Kidney (tissue), 14 donors: ENCODE measurements around the gene SMIM10L2A. TPM values are rescaled to one million over a fixed set of nuclear protein-coding genes. Genes with fewer than 3 reads are reported as not detected.
"Not testable (repeated sequence)": the region's sequence is repeated elsewhere in the genome, so short reads cannot be mapped to it uniquely, and the experiment has no call there.

ENCODE experiments used
- DNase-seq, 5 donors: peaks; one replicate each; pipeline ENCODE4 v3.0.0-alpha.2; 2013 to 2020
- FAIRE-seq: peaks from 2 replicates; lab custom pipeline; 2012; peaks lifted over from hg19 to GRCh38; lab: Jason Lieb, UNC
- H3K27ac ChIP-seq, 2 donors: one replicate each; pipeline ENCODE4 v1.7.0; 2013; ENCODE audit warnings: low read depth in 2 of 2, low read length in 2 of 2, inconsistent platforms in 1 of 2
- H3K27me3 ChIP-seq: one replicate; pipeline ENCODE4 v1.7.1; 2013; ENCODE audit warnings: low read length, inconsistent platforms; ENCODE audit not compliant: control insufficient read depth, insufficient read depth
- H3K36me3 ChIP-seq, 3 donors: one replicate each; pipeline versions ENCODE4 v1.7.0 to v1.7.1; 2013; ENCODE audit warnings: low read length in 3 of 3, control low read depth in 1 of 3, inconsistent platforms in 1 of 3; ENCODE audit not compliant: insufficient read depth in 3 of 3, control insufficient read depth in 2 of 3
- H3K4me1 ChIP-seq, 3 donors: one replicate each; pipeline versions ENCODE4 v1.7.0 to v1.7.1; 2013; ENCODE audit warnings: low read length in 3 of 3, inconsistent platforms in 1 of 3, low read depth in 1 of 3; ENCODE audit not compliant: control insufficient read depth in 2 of 3, insufficient read depth in 2 of 3
- H3K4me3 ChIP-seq, 3 donors: one replicate each; pipeline versions ENCODE4 v1.7.0 to v1.8.1; 2013; ENCODE audit warnings: low read length in 3 of 3, control low read depth in 1 of 3, inconsistent platforms in 1 of 3
- H3K9ac ChIP-seq, 3 donors: one replicate each; pipeline versions ENCODE4 v1.7.0 to v1.7.1; 2013; ENCODE audit warnings: low read length in 3 of 3, control low read depth in 1 of 3, inconsistent platforms in 1 of 3
- H3K9me3 ChIP-seq, 3 donors: one replicate each; pipeline versions ENCODE4 v1.7.0 to v1.7.1; 2013; ENCODE audit warnings: low read length in 3 of 3, control low read depth in 1 of 3, inconsistent platforms in 1 of 3; ENCODE audit not compliant: control insufficient read depth in 2 of 3, insufficient read depth in 1 of 3
- CTCF ChIP-seq: IDR thresholded peaks from 3 replicates; pipeline ENCODE4 v1.5.1; 2012; ENCODE audit warnings: mild to moderate bottlenecking, moderate library complexity, borderline replicate concordance; ENCODE audit not compliant: insufficient read depth; ENCODE audit errors: extremely low read depth
- intact Hi-C: fragments of 100-400 bp; cut with DNase I; formaldehyde crosslinking; loops from one replicate; pipeline ENCODE4 v1.11.1; 2022
- polyA plus RNA-seq: library from polyadenylated mRNA; stranded (reverse); fragments of 350-450 nt; fragmentation: Illumina TruSeq; extraction: RNeasy Lipid Tissue Mini Kit (QIAGEN cat#74804); gene quantifications from one replicate; pipeline ENCODE4 v1.2.3, GENCODE V29; 2014; ENCODE audit warnings: low read depth, low replicate concordance; ENCODE audit not compliant: insufficient read depth
- total RNA-seq: library from RNA; stranded (reverse); fragmentation: NEBNext Ultra II Directional; extraction: Animal tissue kit (Norgen Biotek cat#: 25700); gene quantifications from one replicate; pipeline ENCODE4 v1.2.1, GENCODE V29; 2021
- donor health status: control.
- donor health status: control.
- donor health status: control.
- donor health status: control.
- donor health status: control.
- donor health status: DM: yes; HTN: yes; CAD: no.
- donor health status: Normal renal cell carcinoma (clear cell type).

SMIM10L2A gene
- total and polyA plus RNA-seq, 2 donors from 2014 or later: 3.5 to 8.2 TPM

GRCh38 chrX:135396109-135396508, 25.6 kb upstream of the SMIM10L2A start:
- Histone ChIP-seq H3K4me3 (no peak overlapping the region), H3K9ac (no peak overlapping the region), H3K27ac (no peak overlapping the region), H3K36me3 (no peaks in the 10 kb centered on the region), H3K9me3 (no peaks in the 10 kb centered on the region), H3K4me1 (no peaks in the 10 kb centered on the region), H3K27me3 (no peaks in the 10 kb centered on the region)
- TF ChIP-seq CTCF: no peak
- peak in 1 of 5 donors; percentile 1 for DNase-seq
- no peak for FAIRE-seq
- intact Hi-C loops: no loop called here

GRCh38 chrX:135396566-135396965, 25.2 kb upstream of the SMIM10L2A start:
- H3K9ac ChIP-seq: no peak overlapping the region
- H3K27ac ChIP-seq: no peak overlapping the region
- no peaks in the 10 kb centered on the region for H3K9me3 ChIP-seq
- DNase-seq (no peak), FAIRE-seq (no peak)
- H3K27me3 ChIP-seq: no peaks in the 10 kb centered on the region
- no peak overlapping the region for H3K4me3 ChIP-seq
- no peaks in the 10 kb centered on the region for H3K36me3 ChIP-seq
- intact Hi-C loops: no loop called here
- TF ChIP-seq CTCF: no peak
- no peaks in the 10 kb centered on the region for H3K4me1 ChIP-seq

GRCh38 chrX:135397652-135398051, 24.1 kb upstream of the SMIM10L2A start:
- TF ChIP-seq CTCF: no peak
- Histone ChIP-seq H3K4me3 (no peak overlapping the region), H3K9me3 (no peaks in the 10 kb centered on the region), H3K27me3 (no peaks in the 10 kb centered on the region), H3K36me3 (no peaks in the 10 kb centered on the region), H3K4me1 (no peaks in the 10 kb centered on the region), H3K27ac (no peak overlapping the region), H3K9ac (no peak overlapping the region)
- DNase-seq (no peak), FAIRE-seq (no peak)
- intact Hi-C loops: no loop called here

- no peaks in the 10 kb centered on the region for H3K4me1 ChIP-seq
- H3K27me3 ChIP-seq: no peaks in the 10 kb centered on the region
- FAIRE-seq (no peak), DNase-seq (no peak)
- H3K4me3 ChIP-seq: no peak overlapping the region
- no peak overlapping the region for H3K27ac ChIP-seq
- TF ChIP-seq CTCF: no peak
- no peak overlapping the region for H3K9ac ChIP-seq
- intact Hi-C loops: no loop called here
- H3K9me3 ChIP-seq: no peaks in the 10 kb centered on the region
- no peaks in the 10 kb centered on the region for H3K36me3 ChIP-seq
Observed at GRCh38 chrX:135403374-135403773, 18.4 kb upstream of the SMIM10L2A start.

- H3K4me1 ChIP-seq, intact Hi-C loops, H3K36me3 ChIP-seq, H3K4me3 ChIP-seq, H3K27me3 ChIP-seq, DNase-seq, H3K9ac ChIP-seq, FAIRE-seq, H3K9me3 ChIP-seq, H3K27ac ChIP-seq: not testable (repeated sequence)
Observed at GRCh38 chrX:135406428-135406827, 15.3 kb upstream of the SMIM10L2A start.
